GM12801 (cell line): ENCODE data around the gene AGTPBP1.

ENCODE experiments used
- TF ChIP-seq, protein P1 (sequence below): IDR thresholded peaks from one replicate; pipeline ENCODE4 v1.5.1; 2011; ENCODE audit warnings: control low read depth; ENCODE audit not compliant: insufficient read length; ENCODE audit errors: extremely low read depth

The AGTPBP1 gene

DNA sequence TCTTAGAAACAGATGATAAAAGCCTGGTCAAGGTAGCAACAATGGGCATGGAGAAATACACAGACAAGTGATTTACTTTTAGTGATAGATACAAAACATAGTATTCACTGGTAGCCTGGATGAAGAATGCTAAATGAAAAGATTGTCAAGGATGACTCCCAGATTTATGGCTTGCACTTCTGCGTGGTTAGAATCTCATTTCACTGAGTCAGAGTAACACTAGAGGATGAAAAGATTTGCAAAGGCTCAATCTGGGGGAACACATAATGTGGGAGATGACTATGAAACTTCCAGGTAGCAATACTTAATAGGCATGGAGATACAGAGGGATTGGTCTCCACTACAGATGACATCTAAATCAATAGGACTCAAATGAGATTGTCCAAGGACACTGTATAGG is 38.4 kb downstream of the AGTPBP1 start:
- TF ChIP-seq, protein P1, sequence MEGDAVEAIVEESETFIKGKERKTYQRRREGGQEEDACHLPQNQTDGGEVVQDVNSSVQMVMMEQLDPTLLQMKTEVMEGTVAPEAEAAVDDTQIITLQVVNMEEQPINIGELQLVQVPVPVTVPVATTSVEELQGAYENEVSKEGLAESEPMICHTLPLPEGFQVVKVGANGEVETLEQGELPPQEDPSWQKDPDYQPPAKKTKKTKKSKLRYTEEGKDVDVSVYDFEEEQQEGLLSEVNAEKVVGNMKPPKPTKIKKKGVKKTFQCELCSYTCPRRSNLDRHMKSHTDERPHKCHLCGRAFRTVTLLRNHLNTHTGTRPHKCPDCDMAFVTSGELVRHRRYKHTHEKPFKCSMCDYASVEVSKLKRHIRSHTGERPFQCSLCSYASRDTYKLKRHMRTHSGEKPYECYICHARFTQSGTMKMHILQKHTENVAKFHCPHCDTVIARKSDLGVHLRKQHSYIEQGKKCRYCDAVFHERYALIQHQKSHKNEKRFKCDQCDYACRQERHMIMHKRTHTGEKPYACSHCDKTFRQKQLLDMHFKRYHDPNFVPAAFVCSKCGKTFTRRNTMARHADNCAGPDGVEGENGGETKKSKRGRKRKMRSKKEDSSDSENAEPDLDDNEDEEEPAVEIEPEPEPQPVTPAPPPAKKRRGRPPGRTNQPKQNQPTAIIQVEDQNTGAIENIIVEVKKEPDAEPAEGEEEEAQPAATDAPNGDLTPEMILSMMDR = no peak

DNA sequence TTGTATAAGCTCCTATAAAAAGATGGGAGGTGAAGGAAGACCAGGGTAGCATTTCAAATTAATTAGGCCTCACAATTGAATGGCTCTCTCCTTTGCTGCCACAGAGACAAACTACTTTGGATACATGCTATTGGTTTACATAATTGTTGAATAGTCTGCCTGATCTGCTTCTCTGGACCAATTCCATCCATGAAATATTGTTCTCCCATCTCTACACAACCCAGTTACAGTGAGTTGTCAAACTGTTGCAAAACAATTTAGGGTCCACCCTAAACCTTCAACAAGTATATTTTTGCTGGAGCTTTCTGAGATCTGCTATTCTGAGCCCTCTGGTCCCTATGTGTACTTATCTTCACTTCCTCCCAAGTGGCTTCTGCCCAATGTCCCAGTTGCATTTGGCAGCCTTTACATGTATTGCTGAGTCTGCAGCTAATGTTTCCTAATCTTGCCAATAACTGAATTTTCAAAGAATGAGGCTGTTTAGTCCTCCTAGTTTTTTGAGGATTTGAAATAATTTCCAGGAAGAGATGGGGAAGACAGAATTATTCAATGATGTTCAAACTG is 38.9 kb downstream of the AGTPBP1 start:
- TF ChIP-seq, protein P1 = no peak

GRCh38 chr9:85702191-85702590 is 39.6 kb downstream of the AGTPBP1 start:
- TF ChIP-seq, protein P1 = no peak

DNA sequence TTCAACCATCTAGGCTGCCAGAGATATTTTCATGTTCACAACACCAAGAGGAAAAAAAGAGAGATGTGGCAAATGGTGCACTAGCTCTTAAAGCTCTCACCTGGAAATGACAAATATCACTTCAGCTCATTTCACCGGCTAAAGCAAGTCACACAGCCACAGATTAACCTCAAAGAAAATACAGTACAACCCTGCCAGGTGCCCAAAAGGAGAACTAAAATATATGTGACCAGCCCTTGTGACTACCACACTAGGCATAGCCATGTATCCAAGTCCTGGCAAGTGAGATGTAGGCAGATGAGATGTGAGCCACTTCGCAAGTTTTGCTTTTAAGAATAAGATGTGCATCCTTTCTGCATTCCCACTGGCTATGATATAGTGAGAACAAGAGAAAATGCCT is 41.4 kb downstream of the AGTPBP1 start:
- TF ChIP-seq, protein P1 = no peak

- TF ChIP-seq, protein P1 = no peak
These were observed 53.4 kb downstream of the AGTPBP1 start for GRCh38 chr9:85688361-85688760.

- TF ChIP-seq, protein P1 = no peak
These were observed 56.7 kb downstream of the AGTPBP1 start for GRCh38 chr9:85685081-85685480.

GRCh38 chr9:85676790-85677189 is 65.0 kb downstream of the AGTPBP1 start:
- TF ChIP-seq, protein P1 = no peak
